ENCODE data around the gene SSH3.
A peak's percentile ranks its signal among the peaks of the same experiment; 100 is the strongest.

SSH3 gene, protein sequence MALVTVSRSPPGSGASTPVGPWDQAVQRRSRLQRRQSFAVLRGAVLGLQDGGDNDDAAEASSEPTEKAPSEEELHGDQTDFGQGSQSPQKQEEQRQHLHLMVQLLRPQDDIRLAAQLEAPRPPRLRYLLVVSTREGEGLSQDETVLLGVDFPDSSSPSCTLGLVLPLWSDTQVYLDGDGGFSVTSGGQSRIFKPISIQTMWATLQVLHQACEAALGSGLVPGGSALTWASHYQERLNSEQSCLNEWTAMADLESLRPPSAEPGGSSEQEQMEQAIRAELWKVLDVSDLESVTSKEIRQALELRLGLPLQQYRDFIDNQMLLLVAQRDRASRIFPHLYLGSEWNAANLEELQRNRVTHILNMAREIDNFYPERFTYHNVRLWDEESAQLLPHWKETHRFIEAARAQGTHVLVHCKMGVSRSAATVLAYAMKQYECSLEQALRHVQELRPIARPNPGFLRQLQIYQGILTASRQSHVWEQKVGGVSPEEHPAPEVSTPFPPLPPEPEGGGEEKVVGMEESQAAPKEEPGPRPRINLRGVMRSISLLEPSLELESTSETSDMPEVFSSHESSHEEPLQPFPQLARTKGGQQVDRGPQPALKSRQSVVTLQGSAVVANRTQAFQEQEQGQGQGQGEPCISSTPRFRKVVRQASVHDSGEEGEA

DNA sequence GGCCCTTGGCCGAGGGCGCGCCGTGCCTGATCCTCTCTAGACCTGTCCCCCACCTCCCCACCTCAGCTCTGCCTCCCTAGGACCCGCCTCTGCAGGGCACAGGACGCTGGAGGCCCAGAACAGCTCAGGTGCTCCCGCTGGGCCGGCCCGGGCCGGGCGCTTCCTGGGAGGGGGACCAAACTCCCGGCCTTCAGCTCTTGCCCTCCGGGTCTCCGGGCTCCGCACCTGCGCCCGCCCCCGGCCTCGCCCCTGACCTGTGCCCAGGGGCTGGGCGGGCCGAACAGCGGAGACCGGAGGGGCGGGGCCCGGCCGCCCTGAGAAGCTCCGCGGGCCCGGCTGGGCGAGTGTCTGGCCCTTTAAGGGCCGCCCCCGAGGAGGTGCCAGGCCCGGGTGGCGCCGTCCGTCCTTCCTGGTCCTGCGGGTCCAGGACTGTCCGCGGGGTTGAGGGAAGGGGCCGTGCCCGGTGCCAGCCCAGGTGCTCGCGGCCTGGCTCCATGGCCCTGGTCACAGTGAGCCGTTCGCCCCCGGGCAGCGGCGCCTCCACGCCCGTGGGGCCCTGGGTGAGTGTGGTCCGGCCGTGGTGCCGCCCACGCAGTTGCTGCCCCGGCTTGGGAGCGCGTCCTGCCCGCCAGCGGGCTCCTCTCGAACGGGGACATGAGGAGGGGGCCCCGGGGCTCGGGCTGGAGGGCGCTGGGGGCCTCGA lies at the start of gene SSH3:
Gene SSH3, plus strand, starts transcription at position 399 of the 703 bp plus-strand sequence. Its CDS starts 96 bp downstream, at position 495.
- DNase-seq, result peak; percentile 52

DNA sequence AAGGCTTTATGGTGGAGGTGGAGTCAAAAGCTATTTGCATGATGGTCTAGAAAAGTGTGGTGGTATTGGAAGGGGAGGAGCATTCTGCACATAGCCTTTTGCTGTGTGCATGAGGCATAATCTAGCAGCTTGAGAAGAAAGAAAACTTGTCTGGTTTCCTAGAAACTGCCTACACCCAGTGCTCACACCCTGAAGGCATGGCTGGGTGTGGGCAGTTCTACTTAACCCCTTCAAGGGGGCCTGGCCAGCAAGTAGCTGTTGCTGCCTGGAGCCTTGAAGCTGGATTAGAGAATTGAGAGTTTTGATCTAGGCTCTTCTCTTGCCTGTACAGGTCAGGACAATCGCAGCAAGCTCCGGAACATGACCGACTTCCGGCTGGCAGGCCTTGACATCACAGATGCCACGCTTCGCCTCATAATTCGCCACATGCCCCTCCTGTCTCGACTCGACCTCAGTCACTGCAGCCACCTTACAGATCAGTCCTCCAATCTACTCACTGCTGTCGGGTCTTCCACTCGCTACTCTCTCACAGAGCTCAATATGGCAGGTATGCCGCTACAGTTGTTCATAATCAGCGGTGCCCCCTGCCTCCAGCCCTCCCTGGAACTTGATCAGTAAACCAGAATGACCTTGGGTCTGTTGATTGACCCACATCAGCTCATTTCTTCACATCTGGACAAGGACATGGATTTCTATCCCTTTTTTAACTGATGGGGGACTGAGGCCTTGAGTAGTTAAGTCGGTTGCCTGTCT lies 49.3 kb upstream of the SSH3 start:
- DNase-seq, result no peak

DNA sequence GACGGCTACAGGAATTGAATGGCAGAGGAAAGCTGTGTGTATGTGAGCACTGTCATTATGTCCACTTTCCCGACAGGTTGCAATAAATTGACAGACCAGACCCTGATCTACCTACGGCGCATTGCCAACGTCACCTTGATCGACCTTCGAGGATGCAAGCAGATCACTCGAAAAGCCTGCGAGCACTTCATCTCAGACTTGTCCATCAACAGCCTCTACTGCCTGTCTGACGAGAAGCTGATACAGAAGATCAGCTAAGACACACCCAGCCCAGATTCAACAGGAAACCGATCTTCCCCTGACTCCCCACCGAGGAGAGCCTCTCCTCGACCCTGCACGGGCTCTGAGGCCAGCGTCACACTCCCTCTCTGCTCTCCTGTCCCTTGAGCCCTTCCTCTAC lies 48.5 kb upstream of the SSH3 start:
- DNase-seq, result no peak

DNA sequence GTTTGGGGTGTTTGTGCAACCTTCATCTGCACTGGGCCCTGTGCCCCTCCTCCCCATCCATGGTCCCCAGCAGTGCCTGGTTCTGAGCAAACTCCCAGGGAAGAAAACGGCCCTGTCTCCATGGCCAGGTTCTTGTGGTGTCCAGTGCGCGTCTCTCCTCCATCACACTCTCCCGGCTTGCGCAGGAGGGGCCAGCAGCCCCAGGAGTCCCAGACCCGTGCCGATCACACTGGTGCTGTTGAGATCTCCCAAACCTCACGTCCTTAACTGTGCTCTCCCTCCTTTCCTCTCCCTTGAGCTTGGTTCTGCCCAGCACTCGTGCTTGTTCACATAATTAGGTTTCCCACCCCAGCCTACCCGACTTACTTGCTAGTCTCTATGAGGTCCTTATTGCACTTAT lies 48.0 kb upstream of the SSH3 start:
- DNase-seq, result no peak

DNA sequence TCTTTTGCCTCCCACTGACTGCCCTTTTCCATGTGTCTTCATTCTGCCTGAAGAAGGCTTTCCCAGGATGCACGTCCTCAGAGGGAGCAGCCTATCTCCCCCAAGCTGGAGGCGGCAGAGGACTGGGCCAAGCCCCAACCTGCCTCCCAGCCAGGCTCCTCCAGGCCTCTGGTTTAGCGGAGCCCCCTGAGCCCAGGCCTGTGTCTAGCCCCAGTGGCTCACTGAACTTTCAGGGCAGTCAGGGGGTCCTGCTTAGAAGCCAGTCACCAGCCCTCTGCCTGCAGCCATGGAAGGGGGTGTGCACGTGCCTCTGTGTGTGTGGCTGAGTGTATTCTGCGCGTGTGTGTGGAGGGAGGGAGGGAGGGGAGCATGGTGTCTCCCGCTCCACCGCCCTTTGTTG lies 47.5 kb upstream of the SSH3 start:
- DNase-seq, result no peak

DNA sequence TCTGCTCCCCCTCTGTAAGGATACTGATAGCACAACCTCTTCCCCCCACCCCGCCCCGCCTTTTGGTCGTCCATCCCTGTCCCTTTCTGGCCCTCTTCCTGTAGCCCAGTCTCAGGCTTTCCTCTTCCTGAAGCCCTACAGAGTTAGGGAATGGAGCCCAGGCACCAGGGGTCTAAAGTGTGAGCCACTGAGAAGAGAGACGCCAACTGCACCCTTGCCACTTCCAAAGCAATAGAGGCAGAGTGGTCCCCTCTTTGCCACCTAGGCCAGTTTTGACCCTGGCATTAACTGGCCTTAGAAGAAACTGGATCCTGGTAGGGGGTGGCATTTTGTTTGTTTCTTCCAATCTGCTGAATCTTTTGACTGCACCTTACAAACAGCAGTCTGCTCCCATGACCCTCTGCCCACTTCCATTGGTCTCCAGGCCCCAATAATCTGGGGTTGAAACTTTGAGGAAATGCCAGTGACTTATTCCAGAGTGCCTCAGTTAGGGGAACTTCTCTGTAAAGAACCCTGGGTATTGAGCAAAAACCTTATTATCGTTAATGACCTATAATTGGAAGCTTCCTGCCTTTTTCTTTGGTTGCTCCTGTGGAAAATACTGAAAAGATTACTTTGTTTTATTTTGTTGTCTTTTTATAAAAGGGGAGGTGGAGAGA lies 46.7 kb upstream of the SSH3 start:
- DNase-seq, result no peak

DNA sequence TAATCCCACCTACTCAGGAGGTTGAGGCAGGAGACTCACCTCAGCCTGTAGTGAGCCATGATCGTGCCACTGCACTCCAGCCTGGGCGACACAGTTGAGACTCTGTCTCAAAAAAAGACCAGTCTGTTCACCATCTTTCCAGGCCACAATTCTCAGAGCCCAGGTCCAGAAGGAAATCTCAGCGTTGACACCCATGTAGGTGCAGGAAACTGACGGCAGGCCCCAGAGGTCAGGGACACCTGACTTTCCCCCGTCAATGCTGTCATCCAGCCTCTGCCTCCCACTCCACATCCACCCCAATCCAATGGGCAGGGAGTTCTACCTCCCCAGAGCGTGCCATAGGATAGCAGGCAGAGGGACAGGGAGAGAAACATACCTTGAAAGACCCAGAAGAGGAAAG lies 42.9 kb upstream of the SSH3 start:
- DNase-seq, result no peak

DNA sequence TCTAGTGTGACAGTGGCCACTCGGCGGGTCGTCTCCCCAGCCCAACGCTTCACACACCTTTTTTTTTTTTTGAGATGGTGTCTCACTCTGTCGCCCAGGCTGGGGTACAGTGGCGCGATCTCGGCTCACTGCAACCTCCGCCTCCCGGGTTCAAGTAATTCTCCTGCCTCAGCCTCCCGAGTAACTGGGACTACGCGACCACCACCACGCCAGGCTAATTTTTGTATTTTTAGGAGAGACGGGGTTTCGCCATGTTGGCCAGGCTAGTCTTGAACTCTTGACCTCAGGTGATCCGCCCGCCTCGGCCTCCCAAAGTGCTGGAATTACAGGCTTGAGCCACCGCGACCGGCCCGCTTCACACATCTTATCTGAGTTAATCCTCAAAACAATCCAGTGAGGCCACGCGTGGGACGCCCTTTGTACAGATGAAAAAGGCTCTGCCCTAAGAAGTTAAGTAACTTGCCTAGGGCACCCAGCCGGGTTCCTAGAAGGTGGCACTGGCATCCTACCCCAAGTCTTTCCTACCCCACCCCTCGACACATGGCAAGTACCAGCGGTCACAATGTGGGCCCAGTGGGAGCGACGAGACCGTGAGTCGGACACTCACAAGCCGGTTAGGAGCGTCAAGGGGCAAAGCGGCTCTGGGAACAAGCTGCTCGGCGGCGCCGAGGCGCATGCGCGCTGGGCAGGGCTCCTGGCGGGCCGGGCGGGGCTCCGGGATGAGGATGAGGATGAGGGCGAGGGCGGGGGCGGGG lies 42.3 kb upstream of the SSH3 start:
- DNase-seq, result peak; percentile 47

DNA sequence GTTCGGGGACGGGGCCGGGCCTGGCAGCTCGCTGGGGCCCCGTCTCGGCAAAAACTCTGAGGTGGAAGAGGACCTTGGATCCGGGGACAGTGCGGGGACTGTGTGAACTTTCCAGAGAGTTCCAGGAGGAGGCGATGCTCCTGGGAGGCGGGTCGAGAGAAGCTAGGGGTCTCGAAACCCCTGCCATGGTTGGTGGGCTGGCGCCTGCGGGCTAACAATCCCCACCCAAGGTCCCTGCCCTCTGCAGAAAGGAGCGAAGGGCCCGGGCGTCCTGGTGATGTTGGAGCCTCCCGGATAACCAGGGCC lies 41.7 kb upstream of the SSH3 start:
- DNase-seq, result no peak

DNA sequence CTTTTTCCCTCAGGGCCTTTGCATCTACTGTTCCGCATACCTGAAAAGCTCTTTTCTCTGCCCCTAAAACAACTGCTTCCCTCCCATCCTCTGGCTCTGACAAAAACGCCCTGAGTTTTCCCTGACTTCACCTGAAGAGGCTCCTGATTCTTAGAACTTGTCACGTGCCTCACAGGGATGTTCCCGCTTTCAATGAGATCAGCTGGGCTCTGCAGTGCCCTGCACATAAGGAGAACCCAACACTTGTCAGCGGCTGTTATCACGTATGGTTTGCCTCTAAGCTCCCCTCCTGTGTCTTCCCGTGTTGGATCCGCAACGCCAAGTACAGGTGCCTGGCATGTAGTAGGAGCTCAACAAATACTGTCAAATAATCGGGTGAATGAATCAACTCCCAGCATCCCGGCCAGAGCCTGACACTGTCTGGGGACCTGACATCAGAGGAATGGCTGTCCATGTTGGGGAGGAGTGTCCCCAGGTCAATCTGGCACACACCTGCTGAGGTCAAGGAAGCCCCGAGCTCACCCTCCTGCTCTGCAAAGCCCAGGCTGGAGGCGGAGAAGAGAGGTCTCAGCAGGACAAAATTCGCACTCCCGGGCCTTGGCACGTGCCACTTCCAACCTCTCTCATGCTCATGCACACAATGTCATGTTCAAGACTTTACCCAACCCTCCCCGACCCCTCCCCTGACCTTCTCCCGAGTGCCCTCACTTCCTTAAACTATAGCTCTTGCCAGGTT lies 41.2 kb upstream of the SSH3 start:
- DNase-seq, result peak; percentile 18

DNA sequence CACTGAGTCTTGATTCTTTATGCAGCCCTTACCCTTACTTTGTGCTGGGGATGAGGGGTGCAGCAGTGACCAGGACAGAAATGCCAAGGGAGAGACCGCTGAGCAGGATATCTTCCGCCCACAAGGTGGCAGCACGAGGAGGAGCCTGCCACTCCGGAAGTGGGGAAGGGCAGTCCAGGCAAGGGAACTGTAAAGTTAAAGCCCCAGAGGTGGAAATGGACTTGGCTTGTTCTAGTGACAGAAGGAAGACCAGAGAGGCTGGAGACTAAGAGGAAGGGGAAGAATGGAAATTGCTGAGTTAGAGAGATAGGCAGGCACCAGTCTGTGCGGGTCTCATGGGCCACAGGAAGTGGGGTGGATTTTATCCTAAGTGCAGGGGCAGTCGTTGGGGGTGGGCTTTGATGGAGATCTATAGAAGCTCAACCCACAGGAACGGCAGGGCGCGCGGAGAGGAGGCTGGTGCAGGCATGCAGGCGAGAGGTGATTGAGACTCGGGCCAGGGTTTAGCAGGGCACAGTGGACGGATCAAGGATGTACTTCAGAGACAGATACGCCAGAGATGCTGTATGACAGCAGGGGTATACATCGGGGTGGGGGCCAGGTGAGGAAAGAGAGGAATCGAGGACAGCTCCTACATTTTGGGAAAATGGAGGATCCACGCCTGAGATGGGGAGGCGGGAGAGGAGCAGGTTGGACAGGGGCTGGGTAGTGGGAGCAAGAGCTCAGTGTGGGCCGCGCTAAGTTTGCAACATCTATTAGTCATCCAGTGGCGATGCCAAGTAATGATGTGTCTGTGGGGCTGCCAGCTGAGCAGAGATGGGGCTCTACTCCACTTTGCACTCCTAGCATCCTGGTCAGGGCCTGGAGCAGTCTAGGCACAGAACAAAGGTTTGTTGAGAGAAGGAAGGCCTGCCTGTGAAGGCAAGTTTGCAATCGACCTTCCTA lies 40.3 kb upstream of the SSH3 start:
- DNase-seq, result peak; percentile 74

DNA sequence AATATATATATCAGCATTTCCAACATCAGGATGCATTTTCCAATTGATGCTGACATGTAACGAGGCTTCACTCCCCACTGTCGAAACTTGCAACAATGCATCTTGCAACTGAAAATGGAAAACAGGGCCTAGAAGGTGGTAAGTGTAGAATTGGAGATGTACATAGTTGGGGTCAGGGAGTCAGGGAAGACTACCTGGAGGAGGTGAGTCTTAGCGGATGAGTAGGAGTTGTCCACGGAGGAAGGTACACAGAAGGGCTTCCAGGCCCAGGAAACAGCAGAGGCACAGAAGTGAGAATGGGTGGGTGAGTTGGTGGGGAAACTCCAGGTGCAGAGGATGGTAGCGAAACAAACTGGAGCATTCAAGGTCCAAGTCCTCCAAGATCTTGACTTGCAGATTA lies 39.1 kb upstream of the SSH3 start:
- DNase-seq, result no peak

DNA sequence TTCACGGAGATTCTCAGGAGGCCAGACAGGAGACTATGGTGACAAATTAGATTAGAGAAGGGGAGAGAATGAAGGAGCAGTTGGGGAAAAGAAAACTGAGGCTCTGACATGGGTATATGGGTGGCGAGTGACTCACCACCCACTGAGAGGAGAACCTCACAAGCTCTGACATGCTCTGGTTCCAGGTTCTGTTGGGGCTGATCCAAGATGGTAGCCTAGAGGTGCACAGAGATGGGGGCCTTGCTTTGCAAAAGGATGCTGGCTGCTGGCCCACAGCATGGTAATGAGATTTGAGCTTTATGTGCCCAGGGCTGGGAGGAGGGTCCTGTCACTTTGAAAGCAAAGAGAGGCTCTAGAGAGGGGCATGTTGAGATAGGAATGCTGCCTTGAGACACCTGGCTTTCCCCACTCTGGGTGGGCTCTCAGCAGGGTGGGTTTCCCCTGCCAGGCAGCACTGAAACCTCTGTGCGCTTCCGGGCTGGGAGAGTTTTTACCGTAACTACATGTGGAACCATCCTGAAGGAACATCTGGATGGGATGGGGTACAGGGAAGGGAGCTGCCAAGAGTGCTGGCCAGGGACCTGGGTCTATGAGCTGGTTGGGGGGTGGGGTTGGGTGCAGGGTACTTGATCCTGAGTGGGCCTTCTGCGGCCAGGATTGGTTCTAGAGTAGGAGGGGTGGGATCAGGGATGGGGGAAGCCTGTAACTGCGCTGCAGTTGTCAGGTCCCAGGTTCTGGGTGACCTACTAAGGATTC lies 38.3 kb upstream of the SSH3 start:
- peak; percentile 17 for DNase-seq

DNA sequence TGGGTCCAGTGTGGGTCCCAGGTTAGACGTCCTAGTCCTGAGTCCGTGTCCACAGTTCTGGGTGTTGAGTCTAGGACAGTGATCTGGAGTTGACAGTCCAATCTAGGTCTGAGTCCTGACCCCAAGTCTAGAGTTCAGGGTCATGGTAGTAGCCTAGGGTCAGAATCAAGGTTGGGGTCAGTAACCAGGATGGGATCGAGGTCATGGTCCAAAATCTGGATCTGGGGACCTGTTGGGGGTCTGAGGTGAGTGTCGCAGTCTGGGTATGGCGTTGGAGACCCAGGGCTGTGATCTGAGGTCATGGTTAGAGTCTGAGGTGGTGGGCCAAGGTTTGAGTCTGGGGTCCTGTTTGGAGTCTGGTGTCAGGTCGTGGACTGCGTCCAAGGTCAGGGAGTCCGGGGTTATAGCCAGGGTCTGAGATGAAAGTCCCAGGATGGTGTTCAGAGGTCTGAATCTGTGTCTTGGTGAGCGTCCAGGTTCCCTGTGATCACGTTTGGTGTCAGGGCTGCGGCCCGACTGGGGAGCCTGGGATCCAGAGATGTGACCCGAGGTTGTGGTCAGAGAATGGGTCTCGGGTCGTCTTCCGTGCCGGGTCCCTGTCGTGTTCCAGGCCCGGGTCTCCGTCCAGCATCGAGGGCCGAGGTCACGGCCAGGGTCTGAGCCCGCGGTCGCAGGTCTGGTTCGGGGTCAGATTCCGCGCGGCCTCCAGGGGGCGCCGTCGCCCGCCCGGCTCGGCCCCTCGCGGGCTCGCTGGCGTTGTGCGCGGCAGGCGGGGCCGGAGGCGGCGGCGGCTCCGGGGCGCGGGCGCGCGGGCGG lies 37.5 kb upstream of the SSH3 start:
- DNase-seq, result peak; percentile 85

DNA sequence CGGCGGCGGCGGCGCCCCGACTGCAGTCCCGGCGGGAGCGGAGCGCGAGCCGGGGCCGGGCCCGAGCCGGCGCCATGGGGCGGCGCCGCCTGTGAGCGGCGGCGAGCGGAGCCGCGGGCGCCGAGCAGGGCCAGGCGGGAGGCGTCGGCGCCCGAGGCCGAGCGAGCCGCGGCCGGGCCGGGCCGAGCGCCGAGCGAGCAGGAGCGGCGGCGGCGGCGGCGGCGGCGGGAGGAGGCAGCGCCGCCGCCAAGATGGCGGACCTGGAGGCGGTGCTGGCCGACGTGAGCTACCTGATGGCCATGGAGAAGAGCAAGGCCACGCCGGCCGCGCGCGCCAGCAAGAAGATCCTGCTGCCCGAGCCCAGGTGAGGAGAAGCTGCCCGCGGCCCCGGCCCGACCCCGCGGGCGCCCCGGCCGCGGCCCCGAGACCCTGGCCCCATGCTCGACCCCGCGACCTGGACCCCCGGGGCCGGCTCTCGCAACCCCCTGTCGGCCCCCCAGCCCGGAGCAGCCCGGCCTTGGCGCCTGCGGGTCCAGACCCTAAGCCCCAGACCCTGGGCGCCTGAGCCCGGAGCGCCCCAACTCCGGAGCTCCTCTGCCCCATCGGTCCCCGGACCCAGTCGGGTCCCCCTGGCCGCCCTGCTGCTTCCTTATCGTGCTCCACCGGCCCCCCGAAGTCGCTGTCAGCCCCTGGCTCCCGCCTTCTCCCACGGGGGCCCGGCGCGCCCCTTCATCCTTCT lies 36.7 kb upstream of the SSH3 start, which contains the start of gene GRK2:
Gene GRK2, plus strand, starts transcription at position 25 of the 739 bp plus-strand sequence. Its CDS starts 227 bp downstream, at position 252.
- no peak for DNase-seq

DNA sequence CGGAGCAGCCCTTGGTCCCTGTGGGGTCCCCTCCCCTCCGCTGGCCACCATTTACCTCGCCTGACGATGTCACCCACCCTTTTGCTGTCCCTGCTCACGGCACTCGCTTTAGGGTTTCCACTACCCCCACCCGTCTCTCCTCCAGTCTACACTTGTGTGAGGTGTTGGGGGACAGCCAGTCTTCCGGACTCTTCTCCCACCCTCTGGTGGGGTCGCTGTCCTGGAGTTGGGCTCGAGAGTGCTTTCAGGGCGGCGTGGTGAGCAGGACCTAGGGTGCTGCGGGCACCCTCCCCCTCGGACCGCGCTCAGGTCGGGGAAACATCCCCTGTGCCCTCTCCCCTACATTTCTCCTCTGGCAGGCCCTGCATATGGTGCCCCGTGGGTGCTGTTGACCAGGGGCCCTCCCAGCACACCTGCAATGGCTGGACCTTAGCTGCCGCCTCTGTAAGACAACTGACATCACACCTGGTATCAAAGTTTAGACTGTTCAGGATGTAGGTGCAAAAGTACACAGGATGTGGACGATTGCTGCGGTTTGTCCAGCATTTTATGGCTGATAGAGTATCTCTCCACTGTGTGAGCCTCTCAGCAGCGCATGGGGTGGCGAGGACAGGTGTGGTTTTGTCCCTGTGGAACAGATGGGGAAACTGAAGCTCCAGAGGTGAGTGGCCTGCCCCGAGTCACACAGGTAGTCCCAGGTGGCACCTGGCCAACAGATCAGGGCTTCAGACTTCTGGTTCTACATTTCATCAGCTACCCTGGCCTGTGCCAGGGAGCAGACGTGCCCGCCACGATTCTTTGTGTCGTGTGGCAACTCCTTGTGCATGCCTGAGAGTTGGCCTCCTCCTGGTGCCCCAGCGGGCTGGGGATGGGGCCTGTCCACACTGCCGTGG lies 35.9 kb upstream of the SSH3 start:
- peak; percentile 62 for DNase-seq
